ENCODE data around the gene INPP4B. TPM values are rescaled to one million over a fixed set of nuclear protein-coding genes. Genes with fewer than 3 reads are reported as not detected.

Gene INPP4B
- total RNA-seq, 1 experiment from 2014 or later, result 41.0 TPM

DNA sequence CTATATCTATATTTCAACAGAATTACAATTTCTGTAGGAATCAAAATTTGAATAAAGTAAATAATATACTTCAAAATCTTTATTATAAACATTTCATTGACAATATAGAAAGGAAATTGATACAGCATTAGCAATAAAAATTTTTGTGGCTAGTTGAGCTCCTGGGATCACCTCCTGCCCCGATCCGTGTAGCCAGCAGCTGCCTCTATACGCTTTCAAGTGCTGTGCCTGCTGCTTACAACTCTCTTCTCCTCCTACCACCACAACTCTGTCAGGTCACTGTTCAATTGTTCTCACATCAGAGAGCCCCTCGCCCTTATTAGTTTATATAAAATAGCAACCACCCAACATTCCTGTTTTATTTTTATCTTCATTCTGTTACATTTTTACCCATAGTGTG lies 27.6 kb downstream of the INPP4B start:
- DNase-seq (no peak), ATAC-seq (no peak)
- Histone ChIP-seq H3K79me2 (ENCODE audit: low read length) (no peaks in the 10 kb centered on the region), H3K4me2 (ENCODE audit: low read length) (peak overlapping the region; percentile 73), H3K9ac (ENCODE audit: low read length) (no peak overlapping the region), H2AFZ (ENCODE audit: low read length) (no peak overlapping the region), H3F3A (ENCODE audit: low read length, unreplicated experiment) (no peaks in the 10 kb centered on the region), H3K9me3 (ENCODE audit: low read length) (no peaks in the 10 kb centered on the region), H3K27ac (ENCODE audit: low read length) (peak overlapping the region; percentile 75; the same call in 1 of the 2 replicates), H4K20me1 (ENCODE audit: low read length) (no peaks in the 10 kb centered on the region), H3K36me3 (ENCODE audit: low read depth, low read length) (no peaks in the 10 kb centered on the region), H3K27me3 (ENCODE audit: low read length) (no peaks in the 10 kb centered on the region), H3K9me2 (replicated peaks; ENCODE audit: low read length) (no peaks in the 10 kb centered on the region), H3K4me1 (ENCODE audit: insufficient read depth, low read length) (peaks cover 33% of the 10 kb centered on the region), H3K4me3 (ENCODE audit: low read length) (no peak overlapping the region)
- no TSS peak for BruUV-seq (replicated peaks)
- ChIA-PET CTCF (no interaction called here), POLR2A (ENCODE audit: unreplicated experiment) (no interaction called here)
- intact Hi-C loops (cut with micrococcal nuclease), result no loop called here
- TF ChIP-seq EZH2 (IDR thresholded peaks at IDR 0.05; ENCODE audit: low read length, unreplicated experiment), result no peak
- TF ChIP-seq EZH2phosphoT487 (IDR thresholded peaks at IDR 0.05; ENCODE audit: borderline replicate concordance, low read length), result no peak
- TF ChIP-seq, protein P1, sequence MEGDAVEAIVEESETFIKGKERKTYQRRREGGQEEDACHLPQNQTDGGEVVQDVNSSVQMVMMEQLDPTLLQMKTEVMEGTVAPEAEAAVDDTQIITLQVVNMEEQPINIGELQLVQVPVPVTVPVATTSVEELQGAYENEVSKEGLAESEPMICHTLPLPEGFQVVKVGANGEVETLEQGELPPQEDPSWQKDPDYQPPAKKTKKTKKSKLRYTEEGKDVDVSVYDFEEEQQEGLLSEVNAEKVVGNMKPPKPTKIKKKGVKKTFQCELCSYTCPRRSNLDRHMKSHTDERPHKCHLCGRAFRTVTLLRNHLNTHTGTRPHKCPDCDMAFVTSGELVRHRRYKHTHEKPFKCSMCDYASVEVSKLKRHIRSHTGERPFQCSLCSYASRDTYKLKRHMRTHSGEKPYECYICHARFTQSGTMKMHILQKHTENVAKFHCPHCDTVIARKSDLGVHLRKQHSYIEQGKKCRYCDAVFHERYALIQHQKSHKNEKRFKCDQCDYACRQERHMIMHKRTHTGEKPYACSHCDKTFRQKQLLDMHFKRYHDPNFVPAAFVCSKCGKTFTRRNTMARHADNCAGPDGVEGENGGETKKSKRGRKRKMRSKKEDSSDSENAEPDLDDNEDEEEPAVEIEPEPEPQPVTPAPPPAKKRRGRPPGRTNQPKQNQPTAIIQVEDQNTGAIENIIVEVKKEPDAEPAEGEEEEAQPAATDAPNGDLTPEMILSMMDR (conservative IDR thresholded peaks at IDR 0.05; ENCODE audit: low read depth, low read length), result no peak

DNA sequence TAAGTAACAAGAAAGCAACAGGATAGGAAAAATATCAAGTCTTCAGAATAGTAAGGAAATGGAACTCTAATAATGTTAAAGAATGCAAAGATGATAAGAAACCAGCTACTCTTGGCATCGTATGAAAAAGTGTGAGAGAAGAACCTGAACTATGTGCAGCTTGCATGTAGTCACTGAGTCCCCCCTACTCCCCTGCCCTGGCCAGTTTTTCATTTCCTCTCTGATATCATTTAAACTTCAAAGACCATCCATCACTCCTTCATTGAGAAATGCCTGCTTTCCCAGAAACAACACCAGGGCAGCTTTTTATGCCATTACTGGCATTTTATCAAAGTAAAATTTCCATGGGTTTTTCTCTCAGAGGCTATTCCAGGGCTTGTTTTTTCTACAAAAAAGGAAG lies 28.1 kb downstream of the INPP4B start:
- H3K27ac ChIP-seq (ENCODE audit: low read length), result peak overlapping the region; percentile 75
- no peaks in the 10 kb centered on the region for H3K36me3 ChIP-seq (ENCODE audit: low read depth, low read length)
- no peaks in the 10 kb centered on the region for H3K27me3 ChIP-seq (ENCODE audit: low read length)
- TF ChIP-seq EZH2phosphoT487 (IDR thresholded peaks at IDR 0.05; ENCODE audit: borderline replicate concordance, low read length), result no peak
- CTCF ChIA-PET, result no interaction called here
- BruUV-seq (replicated peaks), result no TSS peak
- peak overlapping the region; percentile 40 for H3K4me3 ChIP-seq (ENCODE audit: low read length)
- H3K4me1 ChIP-seq (ENCODE audit: insufficient read depth, low read length), result peaks cover 33% of the 10 kb centered on the region
- no peak overlapping the region for H2AFZ ChIP-seq (ENCODE audit: low read length)
- no peaks in the 10 kb centered on the region for H4K20me1 ChIP-seq (ENCODE audit: low read length)
- peak overlapping the region; percentile 73 for H3K4me2 ChIP-seq (ENCODE audit: low read length)
- POLR2A ChIA-PET (ENCODE audit: unreplicated experiment), result interaction anchor here (0.8 kb wide), 1 partner anchor 344 kb away, joined by 5 read pairs; no protein-coding TSS in a partner anchor
- intact Hi-C loops (cut with micrococcal nuclease), result no loop called here
- no peak; the same call in 1 of the 2 replicates for ATAC-seq
- H3K9me2 ChIP-seq (replicated peaks; ENCODE audit: low read length), result no peaks in the 10 kb centered on the region
- H3F3A ChIP-seq (ENCODE audit: low read length, unreplicated experiment), result no peaks in the 10 kb centered on the region
- H3K9me3 ChIP-seq (ENCODE audit: low read length), result no peaks in the 10 kb centered on the region
- no peak overlapping the region for H3K9ac ChIP-seq (ENCODE audit: low read length)
- DNase-seq, result peak; percentile 29
- H3K79me2 ChIP-seq (ENCODE audit: low read length), result no peaks in the 10 kb centered on the region

DNA sequence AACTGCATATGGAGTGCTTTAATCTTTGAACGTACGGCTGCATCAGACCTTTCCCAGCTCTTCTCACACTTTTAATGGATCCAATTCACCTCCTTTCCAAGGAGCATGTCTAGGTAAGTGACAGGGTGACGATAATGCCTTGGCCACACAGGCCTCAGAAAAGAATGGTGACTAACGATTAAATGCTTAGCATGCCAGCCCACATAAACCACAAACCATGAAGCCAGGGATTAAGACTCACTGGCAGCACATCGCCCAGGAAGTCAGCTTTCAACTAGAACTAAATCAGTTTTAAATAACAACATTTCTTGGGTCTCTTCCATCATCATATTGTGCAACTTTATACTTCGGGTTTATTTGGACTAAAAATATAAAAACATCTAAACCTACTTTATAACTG lies 28.7 kb downstream of the INPP4B start:
- TF ChIP-seq EZH2phosphoT487 (IDR thresholded peaks at IDR 0.05; ENCODE audit: borderline replicate concordance, low read length), result no peak
- TF ChIP-seq, protein P1 (conservative IDR thresholded peaks at IDR 0.05; ENCODE audit: low read depth, low read length), result no peak
- no peak for TF ChIP-seq EZH2 (IDR thresholded peaks at IDR 0.05; ENCODE audit: low read length, unreplicated experiment)
- ChIA-PET POLR2A (ENCODE audit: unreplicated experiment) (interaction anchor here (0.8 kb wide), 1 partner anchor 343 kb away, joined by 5 read pairs; no protein-coding TSS in a partner anchor), CTCF (no interaction called here)
- peak overlapping the region; percentile 60 for H2AFZ ChIP-seq (ENCODE audit: low read length)
- BruUV-seq (replicated peaks), result no TSS peak
- peak overlapping the region; percentile 75 for H3K27ac ChIP-seq (ENCODE audit: low read length)
- no peaks in the 10 kb centered on the region for H3F3A ChIP-seq (ENCODE audit: low read length, unreplicated experiment)
- peak overlapping the region; percentile 73 for H3K4me2 ChIP-seq (ENCODE audit: low read length)
- H3K9ac ChIP-seq (ENCODE audit: low read length), result peak overlapping the region; percentile 36
- intact Hi-C loops (cut with micrococcal nuclease), result no loop called here
- no peaks in the 10 kb centered on the region for H4K20me1 ChIP-seq (ENCODE audit: low read length)
- H3K4me1 ChIP-seq (ENCODE audit: insufficient read depth, low read length), result peaks cover 33% of the 10 kb centered on the region
- H3K4me3 ChIP-seq (ENCODE audit: low read length), result peak overlapping the region; percentile 40
- no peaks in the 10 kb centered on the region for H3K9me3 ChIP-seq (ENCODE audit: low read length)
- DNase-seq, result peak; percentile 97
- no peaks in the 10 kb centered on the region for H3K79me2 ChIP-seq (ENCODE audit: low read length)
- H3K36me3 ChIP-seq (ENCODE audit: low read depth, low read length), result no peaks in the 10 kb centered on the region
- H3K27me3 ChIP-seq (ENCODE audit: low read length), result no peaks in the 10 kb centered on the region
- peak; percentile 100 for ATAC-seq
- H3K9me2 ChIP-seq (replicated peaks; ENCODE audit: low read length), result no peaks in the 10 kb centered on the region

Data from PC-3 (cell line).